HG03354 (cell line): ENCODE results near the gene IFFO2.
A peak's percentile ranks its signal among the peaks of the same experiment; 100 is the strongest.

Experiments
- ATAC-seq: cut with Tn5 transposase; IDR thresholded peaks from one replicate; pipeline ENCODE4 v1.9.1; 2021; ENCODE audit warnings: mild to moderate bottlenecking; ENCODE audit not compliant: unreplicated experiment, poor library complexity, severe bottlenecking

Gene IFFO2

DNA sequence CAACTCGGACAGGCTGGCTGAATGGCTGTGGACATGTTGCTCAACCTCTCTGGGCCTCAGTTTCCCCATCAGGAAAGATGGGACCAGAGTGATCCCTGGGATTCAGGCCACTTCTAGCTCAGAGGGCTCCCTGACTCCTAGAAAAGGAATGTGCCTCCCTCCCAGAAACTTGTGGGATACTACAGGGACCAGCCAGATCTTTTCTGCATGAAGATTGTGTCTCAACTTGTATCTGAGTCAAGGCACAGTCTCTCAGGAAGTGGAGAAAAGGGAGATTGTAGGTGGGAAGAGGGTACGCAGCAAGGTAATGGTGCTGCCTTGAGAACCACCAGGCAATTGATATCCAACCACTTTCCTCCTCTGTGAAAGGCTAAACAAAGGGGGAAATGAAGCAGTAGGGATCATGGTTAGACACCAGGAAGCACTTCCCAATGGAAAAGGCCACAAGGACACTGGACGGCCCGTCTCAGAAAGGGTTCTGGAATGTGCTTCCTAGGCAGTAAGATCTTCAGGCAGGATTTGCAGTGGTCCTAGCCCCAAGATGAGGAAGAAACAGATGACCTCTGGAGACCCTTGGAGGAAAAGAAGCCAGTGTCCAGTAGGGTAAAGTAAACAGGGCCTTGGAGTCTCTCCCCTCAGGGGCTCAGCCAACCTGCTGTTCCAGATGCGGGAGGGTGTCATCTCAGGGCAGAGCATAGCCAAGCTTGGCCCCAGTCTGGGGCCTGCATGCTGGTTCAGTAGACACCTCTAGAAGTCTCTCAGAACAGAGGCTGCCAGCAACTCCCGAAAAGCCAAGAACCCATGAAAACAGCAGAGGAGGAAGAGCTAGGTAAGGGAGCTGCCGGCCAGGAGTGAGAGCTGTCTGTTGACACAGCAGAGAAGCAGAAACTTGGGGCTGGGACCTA lies 16.8 kb downstream of the IFFO2 start:
- ATAC-seq, result no peak

GRCh38 chr1:18938707-18939070 lies 17.8 kb downstream of the IFFO2 start:
- no peak for ATAC-seq

- no peak for ATAC-seq
Measured at GRCh38 chr1:18938008-18938706, 18.3 kb downstream of the IFFO2 start.

- no peak for ATAC-seq
Measured at GRCh38 chr1:18937539-18937938, 18.9 kb downstream of the IFFO2 start.

- ATAC-seq, result no peak
Measured at GRCh38 chr1:18936814-18937481, 19.5 kb downstream of the IFFO2 start.

- no peak for ATAC-seq
Measured at GRCh38 chr1:18936471-18936813, 20.0 kb downstream of the IFFO2 start.

DNA sequence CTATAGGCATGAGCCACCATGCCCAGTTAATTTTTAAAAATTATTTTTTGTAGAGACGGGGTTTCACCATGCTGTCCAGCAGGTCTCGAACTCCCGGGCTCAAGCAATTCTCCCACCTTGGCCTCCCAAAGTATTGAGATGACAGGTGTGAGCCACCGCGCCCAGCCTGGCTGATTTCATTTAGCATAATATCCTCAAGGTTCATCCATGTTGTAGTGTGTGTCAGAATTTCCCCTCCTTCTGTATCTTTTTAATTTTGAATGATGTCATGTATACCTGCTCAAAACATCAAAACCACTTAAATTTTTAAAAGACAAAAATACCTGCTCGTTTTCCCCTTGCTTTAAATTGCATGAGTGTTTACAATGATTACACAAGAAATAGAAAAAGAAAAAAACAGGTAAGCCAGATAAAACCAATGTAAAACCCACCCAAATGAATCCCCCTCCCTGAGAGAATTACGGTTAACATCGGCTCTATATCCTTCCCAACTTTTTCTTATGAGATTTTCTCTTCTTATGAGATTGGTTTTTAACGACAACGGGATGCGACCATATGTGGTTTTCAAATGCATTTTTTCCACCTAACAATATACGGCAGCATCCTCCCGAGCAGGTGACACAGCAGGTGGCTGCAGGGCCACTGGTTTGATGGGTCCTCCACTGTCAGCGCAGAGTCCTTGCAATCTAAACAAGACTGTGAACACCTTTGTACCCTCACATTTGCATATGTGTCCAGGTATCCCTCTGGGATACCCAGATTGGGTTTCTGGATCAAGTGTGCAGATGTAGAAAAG lies 22.1 kb downstream of the IFFO2 start:
- ATAC-seq, result no peak

DNA sequence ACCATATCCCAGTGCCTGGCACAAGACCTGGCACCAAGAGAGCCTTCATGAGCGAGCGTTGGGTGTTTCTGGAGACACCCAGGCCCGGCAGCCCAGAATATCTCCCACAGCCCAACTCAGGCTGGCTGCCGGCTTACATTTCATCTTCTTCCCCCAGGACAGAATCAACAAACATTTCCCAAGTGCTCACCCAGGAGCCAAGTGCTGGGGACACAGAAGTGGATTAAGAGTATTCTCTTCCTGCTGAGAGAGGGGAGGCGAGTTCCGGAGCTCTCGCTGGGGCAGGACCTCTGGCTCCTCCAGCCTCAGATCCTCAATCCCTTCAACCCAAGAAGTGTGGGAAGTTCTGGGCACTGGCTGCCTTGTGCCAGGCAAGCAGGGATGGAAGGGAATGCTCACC lies 23.6 kb downstream of the IFFO2 start:
- ATAC-seq, result no peak

GRCh38 chr1:18932387-18932786 lies 24.1 kb downstream of the IFFO2 start:
- ATAC-seq, result no peak

DNA sequence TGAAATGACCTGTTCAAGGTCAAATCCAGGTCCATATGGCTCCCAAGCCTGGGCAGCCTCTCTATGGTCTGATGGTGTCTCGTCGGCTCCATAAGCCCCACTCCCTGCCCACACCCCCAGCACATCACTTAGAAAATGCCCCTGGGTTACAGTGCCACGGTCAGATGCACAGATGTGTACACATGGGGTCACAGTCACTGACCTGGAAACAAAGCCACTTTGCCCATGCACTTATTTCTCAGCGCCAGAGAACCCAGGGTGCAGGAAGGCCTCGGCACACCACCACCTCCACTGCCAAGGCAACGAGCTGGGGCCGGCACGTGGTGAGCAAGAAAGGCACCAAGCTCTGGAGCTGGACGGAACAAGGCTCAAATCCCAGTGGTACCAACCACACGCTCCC lies 24.7 kb downstream of the IFFO2 start:
- ATAC-seq, result no peak

- ATAC-seq, result no peak
Measured at GRCh38 chr1:18929686-18930085, 26.8 kb downstream of the IFFO2 start.

DNA sequence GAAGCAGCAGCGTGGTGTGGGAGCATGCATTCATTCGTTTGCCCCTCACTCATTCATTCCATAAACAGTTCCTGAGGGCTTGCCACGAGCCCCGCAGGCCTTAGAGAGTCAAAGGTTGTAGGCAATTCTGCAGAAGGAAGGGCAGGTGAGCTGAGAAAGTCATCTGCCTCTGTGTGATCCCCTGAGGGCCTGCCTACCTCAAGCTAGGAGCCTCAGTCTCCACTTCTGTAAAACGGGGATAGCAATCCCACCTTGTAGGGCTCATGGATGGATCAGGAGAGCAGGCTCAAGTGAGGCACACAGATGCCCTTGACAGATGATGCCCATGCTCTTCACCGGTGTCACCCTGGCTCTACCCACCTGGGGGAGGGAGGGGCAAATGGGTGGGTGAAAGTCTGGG lies 27.5 kb downstream of the IFFO2 start:
- no peak for ATAC-seq

- no peak for ATAC-seq
Measured at GRCh38 chr1:18928406-18928805, 28.1 kb downstream of the IFFO2 start.

GRCh38 chr1:18927654-18928272 lies 28.7 kb downstream of the IFFO2 start:
- peak; percentile 46 for ATAC-seq

DNA sequence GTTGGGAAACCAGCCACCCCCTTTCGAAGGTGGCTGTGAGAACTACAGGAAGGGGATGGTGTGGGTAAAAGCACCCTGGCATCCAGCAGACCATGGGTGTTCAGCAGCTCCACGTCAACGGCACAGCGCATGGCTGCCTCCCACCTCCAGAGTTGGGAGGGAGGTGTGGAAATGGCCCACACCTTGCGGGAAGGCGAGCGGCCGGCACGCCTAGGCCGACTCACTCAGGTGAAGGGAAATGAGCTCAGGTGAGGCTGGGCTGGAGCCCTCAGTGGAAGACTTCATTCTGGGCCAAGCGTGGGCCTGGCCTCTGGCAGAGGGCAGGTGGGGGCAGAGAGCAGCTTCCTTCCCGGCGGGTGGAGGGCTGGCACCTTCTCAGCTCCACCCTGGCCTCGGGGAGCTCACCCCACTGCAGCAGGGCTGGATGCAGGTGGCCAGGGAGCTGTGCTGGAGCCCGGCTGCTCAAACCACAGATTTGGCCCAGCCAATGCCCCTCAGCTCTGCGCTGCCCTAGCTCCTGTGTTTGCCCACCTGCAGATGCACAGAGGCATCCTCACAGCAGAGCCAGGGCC lies 29.3 kb downstream of the IFFO2 start:
- peak; percentile 19 for ATAC-seq

DNA sequence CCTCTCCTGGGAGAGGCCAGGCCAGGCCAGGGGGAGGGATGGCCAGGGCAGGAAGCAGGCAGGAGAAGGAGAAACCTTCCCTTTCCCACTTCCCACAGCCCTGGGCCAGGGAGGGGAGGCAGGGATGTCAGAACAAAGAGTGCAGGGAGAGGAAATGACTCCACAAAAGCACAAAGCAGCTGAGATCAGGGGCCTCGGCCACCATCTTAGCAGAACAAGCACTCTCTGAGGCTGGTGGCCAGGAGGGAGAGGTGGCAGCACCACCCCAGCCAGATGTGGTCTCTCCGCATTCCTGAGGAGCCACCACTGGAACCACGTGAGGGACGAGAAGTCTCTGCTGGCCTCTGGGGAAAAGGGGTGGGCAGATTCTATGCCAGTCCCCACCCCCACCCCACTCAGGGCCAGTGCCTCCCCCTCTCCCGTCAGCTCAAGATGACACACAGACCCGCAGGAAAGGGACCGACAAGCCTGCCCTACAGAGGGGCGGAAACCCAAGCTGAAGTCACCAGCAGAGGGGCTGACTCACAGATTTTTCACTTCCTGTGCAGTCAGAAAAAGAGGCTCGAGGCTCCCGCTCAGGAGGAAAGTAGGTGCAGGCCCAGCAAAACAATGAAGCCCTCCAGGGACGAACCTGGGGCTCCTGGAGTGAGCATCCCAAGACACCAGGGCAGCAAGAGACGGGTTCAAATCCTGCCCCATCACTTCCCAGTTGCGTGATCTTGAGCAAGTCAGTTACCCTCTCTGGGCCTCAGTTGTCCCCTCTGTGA lies 30.0 kb downstream of the IFFO2 start:
- peak; percentile 74 for ATAC-seq

GRCh38 chr1:18925279-18925678 lies 31.2 kb downstream of the IFFO2 start:
- no peak for ATAC-seq

GRCh38 chr1:18924221-18924691 lies 32.2 kb downstream of the IFFO2 start:
- no peak for ATAC-seq
